ENCODE measurements around the gene TRIM9.

DNA sequence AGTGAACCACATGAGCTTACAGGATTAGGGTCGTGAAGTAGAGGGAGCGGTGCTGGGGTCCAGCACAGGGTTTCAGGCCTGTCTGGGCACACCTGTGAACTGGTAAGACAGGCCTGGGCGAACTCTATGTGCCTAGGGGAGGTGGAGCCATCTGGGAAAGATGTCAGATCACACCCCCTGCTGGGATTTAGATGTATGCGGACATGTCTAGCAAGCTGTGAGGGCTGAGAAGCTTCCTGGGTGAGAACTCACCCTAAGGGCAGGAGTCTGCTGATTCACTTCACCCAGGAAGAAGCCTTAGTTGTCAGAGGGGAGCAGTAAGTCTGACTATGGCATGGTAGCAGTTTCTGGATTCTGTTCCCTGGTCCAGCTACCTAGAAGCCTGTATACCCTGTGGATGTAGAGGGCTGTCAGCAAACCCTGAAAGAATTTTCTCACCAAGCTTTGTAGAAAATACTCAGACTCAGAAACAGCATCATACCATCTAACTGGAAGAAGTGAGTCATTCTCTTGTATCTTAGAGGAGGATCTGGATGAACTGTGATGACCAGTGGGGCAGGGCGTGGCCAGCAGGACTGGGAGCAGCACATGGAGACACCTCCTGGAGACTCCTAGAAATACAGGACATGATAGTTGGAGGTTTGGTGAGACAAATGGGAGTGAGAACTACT is 139.4 kb downstream of the TRIM9 start:
- TF ChIP-seq CTCF (IDR thresholded peaks at IDR 0.05) (peak; percentile 24), EZH2 (IDR thresholded peaks at IDR 0.05) (no peak)

Measured in neural progenitor cell (in vitro differentiated cells).